Cardiac fibroblast (primary cell): ENCODE data around the gene BCAP31.

Experiments used
- DNase-seq, 2 donors: peaks; one replicate each; pipeline versions ENCODE4 v3.0.0 to v3.0.0-alpha.2; 2010; ENCODE audit warnings: low read depth in 2 of 2
- H3K4me3 ChIP-seq, 2 donors: replicated peaks in 1 of 2; 1 replicate in 1 of 2; 2 replicates in 1 of 2; pipeline ENCODE4 v1.5.1; 2011; ENCODE audit warnings: low read depth in 2 of 2, low read length in 2 of 2, mild to moderate bottlenecking in 2 of 2, moderate library complexity in 1 of 2
- TF ChIP-seq, protein P1 (sequence below): IDR thresholded peaks from one replicate; pipeline ENCODE4 v1.5.1; 2011; ENCODE audit warnings: low read depth, mild to moderate bottlenecking, low read length, inconsistent platforms

The BCAP31 gene

DNA sequence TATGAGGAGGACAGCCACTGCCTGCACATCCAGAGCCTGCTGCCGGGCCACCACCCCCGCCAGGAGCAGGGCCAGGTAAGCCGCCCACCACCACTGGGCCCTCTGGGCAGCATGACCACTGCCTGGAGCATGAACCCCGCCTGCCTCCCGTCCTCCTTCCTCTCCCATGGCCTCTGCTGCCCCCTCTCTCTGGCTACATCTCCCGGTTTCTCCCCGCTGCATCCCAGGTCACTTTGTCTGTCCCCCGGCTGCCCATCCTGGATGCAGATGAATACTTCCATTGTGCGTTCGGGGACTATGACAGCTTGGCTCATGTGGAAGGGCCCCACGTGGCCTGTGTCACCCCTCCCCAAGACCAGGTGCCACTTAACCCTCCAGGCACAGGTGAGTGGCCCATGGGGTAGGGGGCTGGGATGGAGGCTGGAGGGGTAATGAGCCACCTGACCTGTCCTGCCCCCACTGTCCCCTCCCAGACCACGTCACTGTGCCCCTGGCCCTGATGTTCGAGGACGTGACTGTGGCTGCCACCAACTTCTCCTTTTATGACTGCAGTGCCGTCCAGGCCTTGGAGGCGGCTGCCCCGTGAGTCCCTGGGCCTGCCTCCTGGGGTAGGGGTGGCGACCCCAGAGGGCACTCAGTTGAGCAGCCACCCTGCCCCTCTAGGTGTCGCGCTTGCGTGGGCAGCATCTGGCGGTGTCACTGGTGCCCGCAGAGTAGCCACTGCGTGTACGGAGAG, 45.8 kb upstream of the BCAP31 start:
- H3K4me3 ChIP-seq, result no peak overlapping the region
- TF ChIP-seq, protein P1, sequence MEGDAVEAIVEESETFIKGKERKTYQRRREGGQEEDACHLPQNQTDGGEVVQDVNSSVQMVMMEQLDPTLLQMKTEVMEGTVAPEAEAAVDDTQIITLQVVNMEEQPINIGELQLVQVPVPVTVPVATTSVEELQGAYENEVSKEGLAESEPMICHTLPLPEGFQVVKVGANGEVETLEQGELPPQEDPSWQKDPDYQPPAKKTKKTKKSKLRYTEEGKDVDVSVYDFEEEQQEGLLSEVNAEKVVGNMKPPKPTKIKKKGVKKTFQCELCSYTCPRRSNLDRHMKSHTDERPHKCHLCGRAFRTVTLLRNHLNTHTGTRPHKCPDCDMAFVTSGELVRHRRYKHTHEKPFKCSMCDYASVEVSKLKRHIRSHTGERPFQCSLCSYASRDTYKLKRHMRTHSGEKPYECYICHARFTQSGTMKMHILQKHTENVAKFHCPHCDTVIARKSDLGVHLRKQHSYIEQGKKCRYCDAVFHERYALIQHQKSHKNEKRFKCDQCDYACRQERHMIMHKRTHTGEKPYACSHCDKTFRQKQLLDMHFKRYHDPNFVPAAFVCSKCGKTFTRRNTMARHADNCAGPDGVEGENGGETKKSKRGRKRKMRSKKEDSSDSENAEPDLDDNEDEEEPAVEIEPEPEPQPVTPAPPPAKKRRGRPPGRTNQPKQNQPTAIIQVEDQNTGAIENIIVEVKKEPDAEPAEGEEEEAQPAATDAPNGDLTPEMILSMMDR, result no peak
- DNase-seq, result no peak

DNA sequence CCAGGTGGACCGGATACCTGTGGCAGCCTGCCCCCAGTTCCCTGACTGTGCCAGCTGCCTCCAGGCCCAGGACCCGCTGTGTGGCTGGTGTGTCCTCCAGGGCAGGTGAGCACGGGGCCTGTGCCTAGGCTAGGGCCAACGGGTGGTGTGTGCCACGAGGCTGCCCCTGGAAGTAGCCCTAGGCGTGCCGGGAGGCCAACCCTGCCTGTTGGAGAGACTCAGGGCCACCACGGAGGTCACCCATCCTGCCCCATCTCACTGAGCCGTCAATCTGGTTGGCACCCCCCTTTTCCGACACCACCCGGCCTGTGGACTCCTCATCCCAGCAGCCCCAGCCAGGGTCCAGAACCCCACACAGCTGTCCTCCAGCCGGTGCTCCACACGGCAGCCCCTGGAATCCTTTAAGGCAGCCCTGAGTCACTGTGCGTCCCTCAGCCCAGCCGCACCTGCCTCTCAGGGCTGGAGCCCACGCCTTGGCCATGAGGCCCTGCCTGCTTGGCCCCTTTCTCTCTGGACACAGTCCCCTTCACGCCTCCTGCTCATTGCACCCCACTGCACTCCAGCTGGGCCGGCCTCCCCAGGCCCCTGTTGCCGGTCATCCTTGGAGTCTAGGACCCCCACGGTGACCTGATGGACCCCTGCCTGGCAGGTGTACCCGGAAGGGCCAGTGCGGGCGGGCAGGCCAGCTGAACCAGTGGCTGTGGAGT, 45.1 kb upstream of the BCAP31 start:
- TF ChIP-seq, protein P1, result no peak
- H3K4me3 ChIP-seq, result no peak overlapping the region
- no peak for DNase-seq

DNA sequence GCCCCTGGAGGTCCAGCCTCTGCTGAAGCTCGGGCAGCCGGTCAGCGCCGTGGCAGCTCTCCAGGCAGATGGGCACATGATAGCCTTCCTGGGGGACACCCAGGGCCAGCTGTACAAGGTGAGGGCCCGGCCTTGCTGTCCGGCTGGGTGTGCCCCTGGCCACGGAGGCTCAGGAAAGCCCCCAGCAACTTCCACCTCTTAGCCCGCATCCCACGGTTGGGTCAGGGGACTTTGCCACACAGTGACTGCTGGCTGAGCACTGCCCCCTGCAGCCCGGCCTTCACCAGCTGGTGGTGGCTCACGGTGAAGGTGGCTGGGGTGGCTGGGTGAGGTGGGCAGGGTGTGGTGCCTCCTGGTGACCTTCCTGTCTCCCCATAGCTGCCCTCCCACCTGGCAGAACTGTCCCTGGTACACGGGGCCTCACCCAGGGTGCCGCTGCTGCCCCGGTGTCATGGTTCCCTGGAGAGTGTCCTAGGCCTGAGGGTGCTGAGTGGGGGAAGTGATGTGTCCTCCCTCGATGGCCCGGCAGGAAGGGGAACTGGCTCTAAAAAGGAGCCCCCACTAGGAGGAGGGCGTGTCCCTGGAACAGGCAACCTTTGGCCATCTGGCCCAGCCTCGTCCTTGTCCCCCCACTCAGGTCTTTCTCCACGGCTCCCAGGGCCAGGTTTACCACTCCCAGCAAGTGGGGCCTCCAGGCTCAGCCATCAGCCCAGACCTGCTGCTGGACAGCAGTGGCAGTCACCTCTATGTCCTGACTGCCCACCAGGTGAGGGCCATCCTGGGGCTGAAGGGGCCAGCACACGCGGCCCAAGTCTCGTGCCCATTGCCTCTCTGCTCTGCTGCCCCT, 44.3 kb upstream of the BCAP31 start:
- no peak for DNase-seq
- TF ChIP-seq, protein P1, result no peak

DNA sequence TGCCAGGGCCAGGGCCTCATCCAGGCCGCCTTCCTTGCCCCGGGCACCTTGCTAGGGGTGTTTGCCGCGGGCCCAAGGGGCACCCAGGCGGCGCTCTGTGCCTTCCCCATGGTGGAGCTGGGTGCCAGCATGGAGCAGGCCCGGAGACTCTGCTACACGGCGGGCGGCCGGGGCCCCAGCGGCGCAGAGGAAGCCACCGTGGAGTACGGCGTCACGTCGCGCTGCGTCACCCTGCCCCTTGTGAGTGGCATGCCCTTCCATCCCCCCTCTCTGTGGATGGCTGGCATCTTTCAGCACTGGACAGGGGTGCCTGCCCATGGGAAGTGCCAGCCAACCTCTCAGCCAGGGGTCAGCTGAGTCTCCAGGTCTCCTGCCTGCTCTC, 43.5 kb upstream of the BCAP31 start:
- DNase-seq, result no peak
- H3K4me3 ChIP-seq, result no peak overlapping the region
- TF ChIP-seq, protein P1, result no peak

More for the DNA sequence above, 44.3 kb upstream of the BCAP31 start:
- H3K4me3 ChIP-seq, result no peak overlapping the region

DNA sequence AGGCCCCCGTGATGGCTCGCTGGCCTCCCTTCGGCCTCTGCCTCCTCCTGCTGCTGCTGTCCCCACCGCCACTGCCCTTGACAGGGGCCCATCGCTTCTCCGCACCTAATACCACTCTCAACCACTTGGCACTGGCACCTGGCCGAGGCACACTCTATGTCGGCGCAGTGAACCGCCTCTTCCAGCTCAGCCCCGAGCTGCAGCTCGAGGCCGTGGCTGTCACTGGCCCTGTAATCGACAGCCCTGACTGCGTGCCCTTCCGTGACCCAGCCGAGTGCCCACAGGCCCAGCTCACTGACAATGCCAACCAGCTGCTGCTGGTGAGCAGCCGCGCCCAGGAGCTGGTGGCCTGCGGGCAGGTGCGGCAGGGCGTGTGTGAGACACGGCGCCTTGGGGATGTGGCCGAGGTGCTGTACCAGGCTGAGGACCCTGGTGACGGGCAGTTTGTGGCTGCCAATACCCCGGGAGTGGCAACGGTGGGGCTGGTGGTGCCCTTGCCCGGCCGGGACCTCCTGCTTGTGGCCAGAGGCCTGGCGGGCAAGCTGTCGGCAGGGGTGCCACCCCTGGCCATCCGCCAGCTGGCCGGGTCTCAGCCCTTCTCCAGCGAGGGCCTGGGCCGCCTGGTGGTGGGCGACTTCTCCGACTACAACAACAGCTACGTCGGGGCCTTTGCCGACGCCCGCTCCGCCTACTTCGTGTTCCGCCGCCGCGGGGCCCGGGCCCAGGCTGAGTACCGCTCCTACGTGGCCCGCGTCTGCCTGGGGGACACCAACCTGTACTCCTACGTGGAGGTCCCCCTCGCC, 42.9 kb upstream of the BCAP31 start:
- H3K4me3 ChIP-seq, result no peak overlapping the region
- TF ChIP-seq, protein P1, result no peak
- DNase-seq, result no peak
